ENCODE results near the gene NTN4. TPM values are rescaled to one million over a fixed set of nuclear protein-coding genes. Genes with fewer than 3 reads are reported as not detected.

The NTN4 gene
- total RNA-seq (2022; extraction: Qiagen RNA extraction; ENCODE audit: low read depth) = 49.4 to 56.4 TPM (median 53.9 TPM) in 5 replicates

DNA sequence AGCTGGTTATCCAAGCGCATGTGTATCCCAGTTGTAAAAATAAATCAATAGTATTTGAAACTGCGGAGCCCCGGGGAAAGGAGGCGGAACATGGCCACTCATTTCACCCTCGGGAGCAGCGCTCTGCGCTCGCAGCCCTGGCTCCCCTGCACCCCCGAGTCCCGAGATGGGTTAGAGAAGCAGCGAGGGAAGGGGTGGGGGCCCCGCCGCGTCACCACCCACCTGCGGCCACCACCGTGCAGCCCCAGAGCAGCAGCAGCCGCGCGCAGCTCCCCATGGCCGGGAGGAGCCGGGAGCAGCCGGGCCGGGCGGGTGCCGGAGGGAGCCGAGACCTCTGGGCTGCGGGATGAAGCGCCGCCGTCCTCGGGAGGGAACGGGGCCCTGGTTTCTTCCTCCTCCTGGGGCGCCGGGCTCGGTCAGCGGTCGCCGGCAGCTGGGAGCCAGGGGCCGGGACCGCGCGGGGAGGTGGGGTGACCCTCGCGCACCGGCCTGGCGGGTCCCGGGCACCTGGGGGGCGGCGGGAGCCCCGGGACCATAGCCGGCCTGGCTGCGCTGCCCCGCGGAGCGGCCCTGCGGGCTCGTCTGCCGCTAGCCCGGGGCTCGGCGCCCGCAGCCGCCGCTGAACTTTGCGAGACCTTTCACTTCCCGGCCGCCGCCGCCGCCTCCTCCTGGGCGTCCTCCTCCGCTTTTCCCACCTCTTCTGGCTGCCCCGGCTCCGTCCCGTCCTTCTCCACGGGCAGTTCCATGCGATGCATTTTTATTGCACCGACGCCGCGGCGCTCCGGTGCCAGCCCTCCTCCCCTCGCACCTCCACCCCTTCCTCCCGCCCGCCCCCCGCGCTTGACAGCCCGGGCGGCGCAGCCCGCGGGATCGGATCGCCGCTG is at the start of gene NTN4:
Gene NTN4 (minus strand): TSS at position 732 of the 884 bp plus-strand sequence. CDS start 455 bp downstream, at position 277.

Other genes with a start within 250 kb of the NTN4 start
- gene USP44, start 239.3 kb downstream of the NTN4 start, total RNA-seq (2022; extraction: Qiagen RNA extraction; ENCODE audit: low read depth) = 0.08 to 0.26 TPM (median 0.17 TPM) in 5 replicates
- gene SNRPF, start 68.2 kb upstream of the NTN4 start, total RNA-seq (2022; extraction: Qiagen RNA extraction; ENCODE audit: low read depth) = 115 to 156 TPM (median 126 TPM) in 5 replicates
- 0.06 to 0.24 TPM (median 0.12 TPM) in 5 replicates for gene CCDC38, start 151.8 kb upstream of the NTN4 start, total RNA-seq (2022; extraction: Qiagen RNA extraction; ENCODE audit: low read depth)
- gene AMDHD1, start 152.6 kb upstream of the NTN4 start, total RNA-seq (2022; extraction: Qiagen RNA extraction; ENCODE audit: low read depth) = 1.9 to 2.8 TPM (median 2.2 TPM) in 5 replicates
- 0.06 to 0.49 TPM (median 0.17 TPM) in 5 replicates for gene HAL, start 205.6 kb upstream of the NTN4 start, total RNA-seq (2022; extraction: Qiagen RNA extraction; ENCODE audit: low read depth)
- gene LTA4H, start 244.8 kb upstream of the NTN4 start, total RNA-seq (2022; extraction: Qiagen RNA extraction; ENCODE audit: low read depth) = 97.5 to 119 TPM (median 102 TPM) in 5 replicates

Measured in A549 treated with CpdA at 1 μM for 4 hours (cell line).